Stimulated activated CD4-positive, alpha-beta T cell treated with anti-CD3 and anti-CD28 coated beads, Interleukin-4, amount 100 ng/mL, for 48 hours (primary cell): Measurements from ENCODE around the gene COP1.

Experiments
- DNase-seq, 2 donors: peaks; one replicate each; pipeline ENCODE4 v3.0.0-alpha.2; 2020; ENCODE audit warnings: low read depth in 2 of 2

COP1 gene

DNA sequence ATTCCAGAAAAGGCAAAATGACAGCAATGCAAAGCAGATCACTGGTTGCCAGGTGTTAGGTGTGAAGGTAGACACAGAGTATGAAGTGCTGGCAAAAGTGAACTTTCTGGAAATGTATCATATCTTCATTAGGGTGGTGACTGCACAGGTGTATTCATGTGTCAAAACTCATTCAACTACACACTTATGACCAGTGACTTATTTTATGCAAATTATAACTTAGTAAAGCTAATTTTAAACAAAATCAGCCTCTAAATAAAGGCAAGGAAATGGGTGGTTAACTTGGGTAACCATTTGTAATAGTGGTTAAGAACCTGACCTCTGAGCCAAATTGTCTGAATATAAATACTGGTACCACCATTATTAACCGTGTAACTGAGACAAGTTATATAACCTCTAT, 7.4 kb downstream of the COP1 start:
- DNase-seq = no peak

DNA sequence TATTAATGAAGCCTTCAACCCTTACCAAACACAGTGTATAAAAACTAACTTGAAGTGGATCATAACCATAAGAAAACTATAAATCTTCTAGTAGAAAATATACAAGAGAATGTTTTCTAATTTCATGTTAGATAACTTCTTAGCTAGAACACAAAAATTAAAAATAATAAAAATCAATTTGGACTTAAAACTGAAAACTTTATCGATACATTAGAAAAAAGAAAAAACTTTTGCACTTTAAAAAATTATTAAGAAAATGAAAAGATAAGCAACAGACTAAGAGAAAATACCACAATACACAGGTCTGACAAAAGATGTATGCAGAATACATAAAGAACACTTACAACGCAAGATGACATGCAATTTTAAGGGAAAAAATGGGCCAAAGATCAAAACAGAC, 8.7 kb downstream of the COP1 start:
- DNase-seq = no peak

DNA sequence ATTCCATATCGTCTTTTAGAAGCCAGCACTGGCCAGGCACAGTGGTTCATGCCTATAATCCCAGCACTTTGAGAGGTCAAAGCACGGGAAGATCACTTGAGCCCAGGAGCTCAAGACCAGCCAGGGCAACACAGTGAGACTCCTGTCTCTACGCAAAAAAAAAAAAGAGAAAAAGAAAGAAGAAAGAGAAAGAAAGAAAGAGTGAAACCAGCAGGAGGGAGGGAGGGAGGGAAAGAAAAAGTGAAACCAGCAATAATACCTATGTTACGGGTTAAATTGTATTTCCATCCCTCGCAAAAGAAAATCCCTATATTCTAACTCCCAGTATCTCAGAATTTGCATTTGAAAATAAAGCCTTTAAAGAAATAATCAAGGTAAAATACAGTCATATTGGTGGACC, 10.4 kb downstream of the COP1 start:
- DNase-seq = no peak

DNA sequence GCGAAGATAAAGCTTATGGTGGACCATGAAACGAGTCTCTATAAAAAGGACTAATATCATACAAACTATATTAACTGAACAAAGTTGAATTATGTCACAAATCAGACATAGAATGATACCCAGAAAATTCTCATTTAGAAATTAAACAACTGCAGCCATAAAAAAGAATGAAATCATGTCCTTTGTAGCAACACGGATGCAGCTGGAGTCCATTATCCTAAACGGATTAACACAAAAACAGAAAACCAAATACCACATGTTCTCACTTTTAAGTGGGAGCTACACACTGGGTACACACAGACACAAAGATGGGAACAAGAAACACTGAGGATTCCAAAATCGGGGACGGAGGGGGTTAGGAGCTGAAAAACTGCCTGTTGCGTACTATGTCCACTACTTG, 11.5 kb downstream of the COP1 start:
- no peak for DNase-seq

DNA sequence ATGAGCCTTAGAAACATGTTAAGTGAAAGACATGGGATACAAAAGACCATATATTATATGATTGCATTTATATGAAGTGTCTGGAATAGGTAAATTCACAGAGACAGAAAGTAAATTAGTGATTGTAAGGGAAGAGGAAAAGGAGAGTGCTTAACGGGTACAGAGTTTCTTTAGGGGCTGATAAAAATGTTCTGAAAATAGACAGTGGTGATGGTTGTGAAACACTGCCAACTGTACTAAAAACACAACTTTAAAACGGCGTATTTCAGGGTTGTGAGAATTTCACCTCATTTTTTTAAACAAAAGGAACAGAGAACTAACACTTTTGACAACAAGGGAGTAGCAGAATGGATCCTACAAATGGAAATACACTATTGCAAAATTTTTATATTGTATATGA, 13.4 kb downstream of the COP1 start:
- no peak for DNase-seq

DNA sequence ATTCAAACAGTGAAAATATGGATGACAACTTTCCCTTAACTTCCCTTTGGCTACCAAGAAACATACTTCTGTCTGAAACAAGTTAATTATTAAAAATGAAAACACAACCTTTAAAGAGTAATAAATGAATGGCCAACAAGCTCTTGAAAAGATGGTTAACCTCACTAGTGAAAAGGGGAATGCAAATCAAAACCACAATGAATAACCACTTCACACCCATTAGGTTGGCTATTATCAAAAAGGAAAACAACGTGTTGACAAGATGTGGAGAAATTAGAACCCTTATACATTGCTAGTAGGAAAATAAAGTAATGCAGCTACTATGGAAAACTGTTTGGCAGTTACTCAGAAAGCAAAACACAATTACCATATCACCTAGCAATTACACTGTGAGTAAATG, 14.1 kb downstream of the COP1 start:
- DNase-seq = no peak

DNA sequence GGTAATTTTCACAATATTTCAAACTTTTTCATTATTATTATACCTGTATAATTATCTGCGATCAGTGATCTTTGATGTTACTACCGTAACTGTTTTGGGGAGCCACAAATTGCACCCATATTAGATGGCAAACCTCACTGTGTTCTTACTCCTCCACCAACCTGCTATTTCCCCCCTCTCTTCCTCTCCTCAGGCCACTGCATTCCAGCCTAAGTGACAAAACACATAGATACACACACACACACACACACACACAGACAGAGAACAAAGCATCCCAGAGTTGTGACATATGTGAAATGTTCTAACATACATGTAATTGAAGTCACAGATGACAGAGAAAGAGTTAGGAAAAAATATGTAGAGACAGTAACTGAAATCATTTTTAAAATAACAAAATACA, 18.5 kb downstream of the COP1 start:
- no peak for DNase-seq

DNA sequence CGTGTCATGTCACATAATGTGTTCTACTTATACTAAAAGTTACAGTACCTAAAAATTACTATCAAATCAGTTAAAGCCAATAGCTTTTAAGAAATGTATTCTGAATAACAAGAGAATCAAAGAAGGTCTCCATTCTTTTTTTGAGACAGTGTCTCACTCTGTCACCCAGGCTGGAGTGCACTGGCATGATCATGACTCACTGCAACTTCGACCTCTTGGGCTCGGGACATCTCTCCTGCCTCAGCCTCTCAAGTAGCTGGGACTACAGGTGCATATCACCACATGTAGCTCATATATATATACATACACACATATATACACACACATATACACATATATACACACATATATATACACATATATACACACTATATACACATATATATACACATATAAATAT, 20.1 kb downstream of the COP1 start:
- no peak for DNase-seq

DNA sequence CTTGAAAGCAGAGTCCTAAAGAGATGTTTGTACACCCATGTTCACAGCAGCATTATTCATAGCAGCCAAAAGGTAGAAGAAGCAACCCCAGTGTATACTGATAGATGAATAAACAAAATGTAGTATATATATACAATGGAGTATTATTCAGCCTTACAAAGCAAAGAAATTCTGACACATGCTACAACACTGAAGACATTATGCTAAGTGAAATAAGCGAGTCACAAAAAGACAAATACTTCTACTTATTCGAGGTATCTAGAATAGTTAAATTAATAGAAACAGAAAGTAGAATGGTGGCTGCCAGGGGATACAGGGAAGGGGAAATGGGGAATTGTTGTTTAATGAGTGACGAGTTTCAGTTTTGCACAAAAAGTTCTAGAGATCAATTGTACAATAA, 23.5 kb downstream of the COP1 start:
- DNase-seq = no peak

DNA sequence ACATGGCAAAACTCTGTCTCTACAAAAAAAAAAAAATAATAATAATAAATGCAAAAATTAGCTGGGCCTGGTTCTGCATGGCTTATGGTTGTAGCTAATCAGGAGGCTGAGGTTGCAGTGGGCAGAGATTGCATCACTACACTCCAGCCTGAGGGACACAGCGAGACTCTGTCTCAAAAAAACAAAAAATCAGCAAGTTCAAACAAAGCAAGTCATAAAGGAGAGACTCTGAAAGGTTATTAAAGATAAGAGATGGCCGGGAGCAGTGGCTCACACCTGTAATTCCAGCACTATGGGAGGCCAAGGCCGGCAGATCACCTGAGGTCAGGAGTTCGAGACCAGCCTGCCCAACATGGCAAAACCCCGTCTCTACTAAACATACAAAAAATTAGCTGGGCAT, 28.8 kb downstream of the COP1 start:
- no peak for DNase-seq

DNA sequence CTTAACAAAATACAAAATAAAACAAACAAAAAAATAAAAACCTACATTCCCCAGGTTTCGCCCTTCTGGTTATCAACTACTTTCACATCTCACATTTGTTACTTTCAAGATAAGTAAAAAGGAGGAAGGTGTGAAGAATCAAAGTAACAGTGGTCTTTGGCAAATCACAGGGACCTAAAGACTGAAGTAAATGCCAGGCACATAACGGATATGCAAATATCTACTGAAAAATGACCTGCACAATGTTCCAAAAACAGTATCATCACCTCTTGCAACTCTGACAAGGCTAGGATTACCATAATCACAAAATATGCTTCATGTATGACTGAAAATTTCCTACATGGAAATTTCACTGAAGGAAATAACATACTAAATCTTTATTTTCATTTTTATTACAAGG, 29.3 kb downstream of the COP1 start:
- DNase-seq = no peak

DNA sequence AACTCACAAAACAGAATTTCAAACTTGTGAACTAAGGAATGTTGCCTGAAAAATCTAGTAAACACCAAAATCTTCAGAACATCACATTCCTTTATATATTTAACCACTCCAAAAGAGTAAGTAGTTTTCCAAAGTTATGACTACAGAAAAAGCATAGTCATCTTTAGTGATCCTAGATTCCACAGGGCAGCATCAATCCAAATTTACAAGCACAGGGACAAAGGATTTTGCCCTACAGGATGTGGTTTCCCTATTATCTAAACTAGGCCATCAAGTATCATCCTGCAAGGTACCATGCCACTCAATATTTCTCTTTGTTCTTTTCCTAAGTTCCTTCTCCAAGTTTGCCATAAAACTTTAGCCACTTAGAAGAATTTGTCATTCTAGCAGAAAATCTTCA, 33.0 kb downstream of the COP1 start:
- no peak for DNase-seq

DNA sequence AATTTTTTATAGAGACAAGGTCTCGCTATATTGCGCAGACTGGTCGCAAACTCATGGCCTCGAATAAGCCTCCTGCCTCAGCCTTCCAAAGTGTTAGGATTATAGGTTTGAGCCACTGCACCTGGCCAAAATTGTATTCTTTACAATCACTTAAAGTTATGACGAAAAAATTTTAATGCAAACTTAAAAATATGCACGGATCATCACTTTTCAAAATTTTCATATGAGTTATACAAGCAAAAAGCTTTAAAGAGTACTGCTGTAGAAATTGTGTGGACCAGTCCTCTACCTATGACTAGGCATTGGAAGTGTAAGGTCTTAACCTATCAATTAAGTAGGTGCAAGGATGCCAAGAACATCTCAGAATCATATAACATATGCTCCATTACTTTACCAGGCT, 34.9 kb downstream of the COP1 start:
- DNase-seq = no peak

DNA sequence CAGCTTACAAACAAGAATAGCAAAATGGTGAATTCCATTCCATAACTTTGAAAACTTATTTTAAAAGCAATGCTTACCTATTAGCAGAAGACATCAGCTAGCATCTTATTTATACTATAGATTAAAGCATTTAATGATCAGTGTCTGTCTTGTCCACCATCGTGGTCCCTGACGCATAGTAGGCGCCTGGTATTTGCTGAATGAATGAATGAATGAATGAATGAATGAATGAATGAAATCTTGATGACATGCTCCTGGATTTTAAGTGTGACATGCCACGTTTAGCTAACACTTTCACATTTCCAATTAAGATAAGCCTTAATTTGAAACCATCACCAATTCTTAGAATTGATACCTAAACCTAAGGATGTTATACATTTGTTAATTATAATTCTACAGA, 39.9 kb downstream of the COP1 start:
- DNase-seq = no peak

DNA sequence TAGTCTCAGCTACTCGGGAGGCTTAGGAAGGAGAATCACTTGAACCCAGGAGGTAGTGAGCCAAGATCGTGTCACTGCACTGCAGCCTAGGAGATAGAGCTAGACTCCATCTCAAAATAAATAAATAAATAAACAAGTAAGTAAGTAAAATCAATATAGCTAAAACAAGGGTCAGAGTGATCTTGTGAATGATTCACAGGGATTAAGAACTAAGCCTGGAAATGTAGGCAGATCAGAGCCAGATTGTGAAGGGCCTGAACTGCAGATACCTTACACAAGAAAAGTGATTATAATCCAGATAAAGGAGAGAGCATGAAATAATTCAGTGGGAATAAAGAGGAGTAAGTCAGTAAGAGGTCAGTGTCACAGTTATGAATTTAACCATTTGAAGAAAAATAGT, 41.5 kb downstream of the COP1 start:
- DNase-seq = no peak

DNA sequence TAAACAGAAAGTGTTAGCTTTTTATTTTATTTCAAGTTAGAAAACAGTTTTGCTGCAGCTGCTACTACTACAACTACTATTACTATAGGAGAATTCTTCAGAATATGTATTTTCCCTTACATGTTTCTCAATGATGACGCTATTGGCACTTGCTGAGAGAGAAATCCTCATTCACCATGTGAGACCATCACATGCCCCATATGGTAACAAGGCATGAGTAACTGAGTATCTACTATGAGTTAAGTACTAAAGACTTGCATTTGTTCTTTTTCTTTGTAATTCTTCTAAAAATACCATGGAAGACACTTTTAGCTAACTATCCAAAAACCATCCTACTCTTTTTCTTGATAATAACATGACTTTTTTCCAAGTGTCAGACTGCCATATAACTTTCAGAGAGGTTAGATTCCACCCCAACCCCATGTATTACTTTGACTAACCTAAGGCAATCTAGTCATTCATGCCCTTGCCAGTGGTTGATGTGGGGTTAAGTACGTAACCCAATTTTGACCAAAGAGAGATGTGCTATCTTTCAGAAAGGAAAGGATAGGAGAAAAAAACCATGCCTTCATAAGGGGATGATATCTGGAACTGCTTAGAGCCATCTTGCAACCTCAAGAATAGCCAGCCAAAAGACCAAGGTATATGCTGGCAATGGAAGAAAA, 42.9 kb downstream of the COP1 start:
- peak in 1 of 2 donors; percentile 10 for DNase-seq

DNA sequence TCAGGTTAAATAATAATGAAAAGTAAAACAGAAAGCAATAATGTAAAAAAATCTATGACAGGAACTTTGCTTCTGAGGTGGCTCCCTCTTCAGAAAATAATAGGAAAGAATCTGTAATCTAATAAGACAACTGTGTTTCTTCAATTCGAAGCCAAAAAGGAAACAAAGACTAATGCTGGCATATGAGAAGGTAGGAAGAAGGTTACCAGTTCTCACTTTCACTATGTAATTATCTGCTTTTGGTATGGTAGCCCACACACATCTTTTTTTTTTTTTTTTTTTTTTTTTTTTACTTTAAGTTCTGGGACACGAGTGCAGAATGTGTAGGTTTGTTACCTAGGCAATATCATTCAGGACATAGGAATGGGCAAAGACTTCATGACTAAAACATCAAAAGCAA, 47.1 kb downstream of the COP1 start:
- DNase-seq = no peak

DNA sequence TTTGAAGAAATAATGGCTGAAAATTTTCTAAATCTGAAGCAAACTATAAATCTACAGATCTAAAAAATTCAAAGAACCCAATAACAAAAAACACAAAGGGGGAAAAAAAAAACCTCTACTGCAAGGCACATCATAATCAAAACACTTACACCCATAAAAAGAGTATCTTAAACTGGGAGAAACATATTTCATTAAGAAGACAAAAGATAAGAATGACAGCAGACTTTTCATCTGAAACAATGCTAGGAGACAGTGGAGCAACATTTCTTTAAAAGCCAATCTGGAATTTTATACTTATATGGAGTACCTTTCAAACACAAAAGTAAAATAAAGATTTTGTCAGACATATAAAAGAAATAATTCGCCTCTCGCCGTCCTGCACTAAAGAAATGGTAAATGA, 49.1 kb downstream of the COP1 start:
- no peak for DNase-seq

DNA sequence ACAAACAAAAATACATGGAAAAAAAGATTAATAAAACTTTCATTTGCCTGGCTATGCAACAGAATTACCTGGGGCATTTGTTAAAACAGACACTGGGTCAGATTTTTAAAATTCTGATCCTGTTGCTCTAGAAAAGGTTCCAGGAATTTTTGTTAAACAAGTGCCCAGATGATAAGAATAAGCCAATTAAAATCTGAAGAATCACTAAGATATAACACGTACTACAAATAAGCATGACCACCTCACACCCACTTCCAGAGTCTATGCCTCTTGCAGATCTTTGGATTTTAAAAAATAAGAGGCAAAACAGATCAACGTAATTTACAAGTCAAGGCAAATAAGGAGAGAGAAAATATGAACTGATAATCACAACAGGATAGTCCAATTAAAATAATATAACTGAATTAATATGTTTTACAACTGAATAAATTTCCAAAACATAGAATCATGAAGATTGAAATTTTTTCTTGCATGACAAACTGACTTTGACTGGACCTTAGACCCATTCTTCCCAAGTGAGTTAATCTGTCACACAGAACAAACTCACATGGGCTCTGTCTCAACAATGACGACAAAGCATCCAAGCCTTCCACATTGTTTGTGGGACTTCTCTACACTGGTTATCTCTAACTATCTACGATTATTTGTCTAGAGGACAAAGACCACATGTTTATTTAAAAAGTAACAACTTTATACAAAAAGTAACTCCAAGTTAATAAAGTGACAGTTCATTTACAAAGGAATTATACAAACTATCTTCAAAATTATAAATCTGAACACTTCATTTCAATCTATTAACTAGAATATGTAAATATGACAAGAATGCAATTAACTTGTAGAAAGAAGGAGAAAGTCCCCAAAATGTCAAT, 56.9 kb downstream of the COP1 start:
- DNase-seq = no peak

DNA sequence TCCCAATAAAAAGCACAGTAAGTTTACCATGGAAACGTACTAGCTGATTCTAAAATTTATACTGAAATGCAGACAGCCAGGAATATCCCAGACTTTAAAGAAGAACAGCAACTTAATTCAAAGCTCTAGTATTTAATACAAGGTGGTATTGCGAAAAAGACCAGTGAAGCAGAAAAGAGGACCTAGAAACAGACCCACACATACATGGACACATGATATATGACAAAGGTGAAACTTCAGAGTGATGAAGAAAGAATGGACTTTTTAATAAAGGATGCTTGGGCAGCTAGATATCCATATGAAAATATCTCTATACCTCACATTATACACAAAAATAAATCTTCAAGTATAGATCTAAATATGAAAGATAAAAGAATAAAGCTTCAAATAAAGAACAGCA, 62.6 kb downstream of the COP1 start:
- no peak for DNase-seq

DNA sequence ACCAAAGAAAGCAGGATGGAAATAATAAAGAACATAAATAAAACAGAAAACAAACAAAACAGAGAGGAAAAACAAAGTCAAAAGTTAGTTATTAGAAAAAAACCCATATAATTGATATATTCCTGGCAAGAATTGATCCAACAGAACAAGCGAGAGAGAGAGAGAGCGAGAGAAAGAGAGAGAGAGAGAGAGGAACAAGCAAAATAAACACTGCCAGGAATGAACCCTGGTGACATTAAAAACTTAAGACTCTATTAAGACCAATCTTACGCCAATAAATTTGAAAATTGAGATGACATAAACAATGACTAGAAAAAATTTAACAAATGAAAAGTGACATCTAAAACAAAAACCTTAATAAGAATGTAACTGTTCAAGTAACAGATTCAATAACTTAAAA, 64.1 kb downstream of the COP1 start:
- DNase-seq = no peak

DNA sequence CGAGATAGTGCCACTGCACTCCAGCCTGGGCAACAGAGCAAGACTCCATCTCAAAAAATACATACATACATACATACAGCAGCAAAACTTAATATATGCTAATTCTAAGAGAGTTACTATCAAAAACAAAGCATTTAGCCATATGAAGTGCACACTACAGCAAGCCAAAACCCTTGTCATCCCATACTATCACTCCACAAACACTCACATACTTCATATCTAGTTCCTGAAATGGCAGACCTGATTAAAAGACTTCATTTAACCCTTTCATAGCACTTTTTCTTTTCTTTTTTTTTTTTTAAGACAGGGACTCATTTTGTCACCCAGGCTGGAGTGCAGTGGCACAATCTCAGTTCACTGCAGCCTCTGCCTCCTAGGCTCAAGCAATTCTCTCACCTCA, 65.6 kb downstream of the COP1 start:
- no peak for DNase-seq

DNA sequence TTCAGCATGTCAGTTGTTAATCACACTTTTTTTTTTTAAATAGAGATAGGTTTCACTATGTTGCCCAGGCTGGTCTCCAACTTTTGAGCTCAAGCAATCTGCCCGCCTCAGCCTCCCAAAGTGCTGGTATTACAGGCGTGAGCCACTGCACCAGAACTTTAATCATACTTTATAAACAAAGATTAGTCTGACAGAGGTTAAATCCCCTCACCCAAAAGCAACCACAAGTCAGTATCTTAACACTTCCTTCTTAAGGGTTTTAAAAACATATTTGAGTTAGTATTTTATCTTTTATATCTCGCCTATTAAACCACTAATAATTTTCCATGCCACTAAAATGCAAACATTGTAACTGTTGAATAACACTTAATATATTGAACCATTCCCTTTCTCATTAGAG, 70.2 kb downstream of the COP1 start:
- DNase-seq = no peak

DNA sequence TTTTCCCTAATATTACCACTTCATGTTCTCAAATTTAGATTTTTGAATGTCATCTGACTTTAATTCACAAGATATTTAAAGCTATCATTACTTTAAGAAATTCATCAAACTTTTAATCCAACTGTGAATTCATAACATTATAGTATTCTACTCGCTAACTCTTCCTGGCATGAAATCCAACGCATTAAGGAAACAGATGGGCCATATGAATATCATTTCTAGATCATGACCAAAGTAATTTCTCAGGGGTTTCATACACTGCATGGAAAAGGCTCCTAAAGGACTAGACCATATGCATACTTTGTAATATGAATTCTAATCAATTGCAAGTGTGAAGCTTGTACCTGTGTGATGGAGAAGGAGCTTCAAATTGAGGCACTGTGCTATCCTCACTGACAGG, 72.4 kb downstream of the COP1 start:
- no peak for DNase-seq
